Astrocyte (in vitro differentiated cells and primary cell): Measurements from ENCODE around the gene AHR.

Experiments
- EZH2 ChIP-seq: IDR thresholded peaks from 2 replicates; pipeline ENCODE4 v1.6.1; 2012; ENCODE audit warnings: mild to moderate bottlenecking, low read length, inconsistent platforms; ENCODE audit not compliant: insufficient read depth
- TF ChIP-seq, protein P1 (sequence below): IDR thresholded peaks from 2 replicates; pipeline ENCODE4 v1.5.1; 2011; ENCODE audit warnings: low read depth, mild to moderate bottlenecking, inconsistent platforms, low read length, moderate library complexity; ENCODE audit not compliant: insufficient read depth

DNA sequence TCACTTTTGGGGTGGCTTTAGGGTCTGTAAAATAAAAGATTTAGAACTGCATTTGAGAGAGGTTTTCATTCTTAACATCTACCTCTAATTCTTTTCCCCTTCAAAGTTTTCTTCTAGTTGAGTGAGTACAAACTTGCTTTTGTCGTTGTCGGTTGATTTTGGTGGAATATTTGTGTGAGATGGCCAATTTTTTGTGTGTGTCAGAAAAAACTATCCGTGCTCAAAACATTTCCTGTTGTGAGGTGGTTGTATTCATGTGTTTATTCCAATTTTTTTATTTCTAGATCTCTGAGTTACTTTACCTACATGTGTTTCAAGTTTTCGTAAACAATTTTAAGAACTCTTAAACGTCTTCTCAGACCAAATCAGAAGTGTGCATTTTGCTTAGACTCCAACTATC, 1.6 kb downstream of the AHR start:
- TF ChIP-seq, protein P1, sequence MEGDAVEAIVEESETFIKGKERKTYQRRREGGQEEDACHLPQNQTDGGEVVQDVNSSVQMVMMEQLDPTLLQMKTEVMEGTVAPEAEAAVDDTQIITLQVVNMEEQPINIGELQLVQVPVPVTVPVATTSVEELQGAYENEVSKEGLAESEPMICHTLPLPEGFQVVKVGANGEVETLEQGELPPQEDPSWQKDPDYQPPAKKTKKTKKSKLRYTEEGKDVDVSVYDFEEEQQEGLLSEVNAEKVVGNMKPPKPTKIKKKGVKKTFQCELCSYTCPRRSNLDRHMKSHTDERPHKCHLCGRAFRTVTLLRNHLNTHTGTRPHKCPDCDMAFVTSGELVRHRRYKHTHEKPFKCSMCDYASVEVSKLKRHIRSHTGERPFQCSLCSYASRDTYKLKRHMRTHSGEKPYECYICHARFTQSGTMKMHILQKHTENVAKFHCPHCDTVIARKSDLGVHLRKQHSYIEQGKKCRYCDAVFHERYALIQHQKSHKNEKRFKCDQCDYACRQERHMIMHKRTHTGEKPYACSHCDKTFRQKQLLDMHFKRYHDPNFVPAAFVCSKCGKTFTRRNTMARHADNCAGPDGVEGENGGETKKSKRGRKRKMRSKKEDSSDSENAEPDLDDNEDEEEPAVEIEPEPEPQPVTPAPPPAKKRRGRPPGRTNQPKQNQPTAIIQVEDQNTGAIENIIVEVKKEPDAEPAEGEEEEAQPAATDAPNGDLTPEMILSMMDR = no peak
- TF ChIP-seq EZH2 = no peak
